H7 (cell line): ENCODE results near the gene DPF1. TPM values are rescaled to one million over a fixed set of nuclear protein-coding genes. Genes with fewer than 3 reads are reported as not detected.
A peak's percentile ranks its signal among the peaks of the same experiment; 100 is the strongest.
"Not testable (repeated sequence)": the region's sequence is repeated elsewhere in the genome, so short reads cannot be mapped to it uniquely, and the experiment has no call there.

ENCODE experiments used
- DNase-seq: peaks from one replicate; pipeline ENCODE4 v3.0.0; 2012
- H3K27me3 ChIP-seq: 2 replicates; pipeline ENCODE4 v1.6.0; 2011; ENCODE audit warnings: mild to moderate bottlenecking, low read length; ENCODE audit not compliant: control insufficient read depth, insufficient read depth
- H3K36me3 ChIP-seq: replicated peaks from 2 replicates; pipeline ENCODE4 v1.5.1; 2011; ENCODE audit warnings: low read length; ENCODE audit not compliant: control insufficient read depth, insufficient read depth
- H3K4me3 ChIP-seq: 2 replicates; pipeline ENCODE4 v1.5.1; 2011; ENCODE audit warnings: low read depth, mild to moderate bottlenecking, control low read depth, low read length, moderate library complexity; ENCODE audit not compliant: insufficient read depth
- total RNA-seq: library from RNA; depleted of rRNA; stranded (reverse); fragments of >200 nt; shearing (Covaris generic); gene quantifications from 2 replicates; pipeline ENCODE4 v1.2.3, GENCODE V29; 2014

DPF1 gene
- total RNA-seq, 1 experiment from 2014 or later: 3.0 TPM

GRCh38 chr19:38233740-38234251 lies 9.8 kb upstream of the DPF1 start:
- Histone ChIP-seq H3K27me3 (peaks cover 13% of the 10 kb centered on the region), H3K4me3 (no peak overlapping the region), H3K36me3 (no peaks in the 10 kb centered on the region)
- peak; percentile 95 for DNase-seq

GRCh38 chr19:38231918-38232317 lies 7.9 kb upstream of the DPF1 start:
- no peaks in the 10 kb centered on the region for H3K36me3 ChIP-seq
- DNase-seq: peak; percentile 3
- H3K4me3 ChIP-seq: no peak overlapping the region
- peaks cover 23% of the 10 kb centered on the region for H3K27me3 ChIP-seq

GRCh38 chr19:38230506-38231133 lies 6.6 kb upstream of the DPF1 start:
- H3K4me3 ChIP-seq, H3K36me3 ChIP-seq, DNase-seq: not testable (repeated sequence)
- H3K27me3 ChIP-seq: peaks cover 24% of the 10 kb centered on the region

GRCh38 chr19:38229585-38230073 lies 5.6 kb upstream of the DPF1 start:
- peak; percentile 94 for DNase-seq
- H3K27me3 ChIP-seq: peaks cover 24% of the 10 kb centered on the region
- peak overlapping the region; percentile 57; the same call in 1 of the 2 replicates for H3K4me3 ChIP-seq
- no peaks in the 10 kb centered on the region for H3K36me3 ChIP-seq

- peaks cover 24% of the 10 kb centered on the region for H3K27me3 ChIP-seq
- peak; percentile 96 for DNase-seq
These were observed 4.7 kb upstream of the DPF1 start for GRCh38 chr19:38228491-38229439.

DNA sequence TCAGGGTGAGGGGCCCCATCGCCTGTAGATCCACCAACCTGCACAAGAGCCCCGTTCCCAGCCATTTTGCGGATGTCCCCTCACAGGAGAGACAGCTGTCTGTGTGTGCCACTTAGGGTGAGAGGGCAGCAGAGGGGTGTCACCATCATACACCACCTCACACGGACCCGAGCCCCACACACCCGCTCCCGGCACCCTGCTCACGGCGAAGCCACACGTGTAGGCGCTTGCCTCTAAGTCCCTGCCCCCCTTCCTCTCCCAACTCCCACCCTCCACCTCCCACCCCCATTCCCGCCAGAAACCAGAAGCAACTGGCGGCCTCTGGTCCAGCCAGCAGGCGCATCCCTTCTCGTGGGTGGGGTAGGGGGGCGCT lies 4.0 kb upstream of the DPF1 start:
- no peaks in the 10 kb centered on the region for H3K36me3 ChIP-seq
- DNase-seq: no peak
- peaks cover 24% of the 10 kb centered on the region for H3K27me3 ChIP-seq
- peak overlapping the region; percentile 31 for H3K4me3 ChIP-seq

More at GRCh38 chr19:38228491-38229439, 4.7 kb upstream of the DPF1 start:
- Histone ChIP-seq H3K4me3 (peak overlapping the region; percentile 57), H3K36me3 (no peaks in the 10 kb centered on the region)

DNA sequence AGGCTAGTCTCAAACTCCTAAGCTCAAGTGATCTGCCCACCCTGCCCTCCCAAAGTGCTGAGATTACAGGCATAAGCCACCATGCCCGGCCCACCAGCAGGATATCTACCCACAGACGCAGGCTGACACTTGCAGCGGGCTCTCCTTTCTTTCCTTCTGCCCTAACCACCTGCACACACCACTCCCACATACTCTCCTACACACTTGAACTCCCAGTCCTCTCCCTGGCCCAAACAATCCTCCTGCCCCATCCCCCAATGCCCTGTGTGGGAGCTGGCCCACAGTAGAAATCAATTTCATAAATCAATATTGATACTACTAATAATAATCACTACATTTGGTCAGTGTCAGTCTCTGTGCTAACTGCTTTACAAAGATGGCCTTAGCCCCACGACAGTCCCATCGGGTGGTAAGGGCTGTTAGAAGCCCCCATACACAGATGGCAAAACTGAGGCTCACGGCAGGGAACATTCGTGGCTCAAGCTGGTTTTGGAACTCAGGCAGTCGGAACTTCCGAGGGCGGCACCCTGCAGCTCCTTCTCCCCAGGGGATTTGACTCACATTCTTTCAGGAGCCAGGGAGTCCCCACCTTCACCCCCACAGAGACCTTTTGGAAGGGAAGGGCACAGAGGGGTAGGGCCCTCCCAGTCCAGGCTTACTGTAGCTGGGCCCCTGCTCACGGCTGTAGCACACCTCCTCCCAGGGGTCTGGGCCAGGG lies 3.4 kb upstream of the DPF1 start:
- H3K4me3 ChIP-seq: no peak overlapping the region; the same call in 1 of the 2 replicates
- no peaks in the 10 kb centered on the region for H3K36me3 ChIP-seq
- peaks cover 23% of the 10 kb centered on the region for H3K27me3 ChIP-seq

DNA sequence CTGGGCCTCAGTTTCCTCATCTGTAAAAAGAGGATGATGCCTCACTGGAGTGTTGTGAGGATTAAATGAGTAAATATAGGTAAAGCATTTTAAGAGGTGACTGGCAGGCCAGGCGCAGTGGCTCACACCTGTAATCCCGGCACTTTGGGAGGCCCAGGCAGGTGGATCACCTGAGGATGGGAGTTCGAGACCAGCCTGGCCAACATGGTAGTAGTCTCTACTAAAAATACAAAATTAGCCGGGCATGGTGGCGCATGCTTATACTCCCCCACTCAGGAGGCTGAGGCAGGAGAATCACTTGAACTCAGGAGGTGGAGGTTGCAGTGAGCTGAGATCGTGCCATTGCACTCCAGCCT lies 819 bp upstream of the DPF1 start:
- H3K36me3 ChIP-seq, DNase-seq, H3K4me3 ChIP-seq: not testable (repeated sequence)
- peaks cover 16% of the 10 kb centered on the region for H3K27me3 ChIP-seq

More for the DNA sequence above, 3.4 kb upstream of the DPF1 start:
- DNase-seq: peak; percentile 19

GRCh38 chr19:38223617-38224013 lies 407 bp downstream of the DPF1 start:
- Histone ChIP-seq H3K36me3 (no peaks in the 10 kb centered on the region), H3K4me3 (peak overlapping the region; percentile 56), H3K27me3 (peaks cover 10% of the 10 kb centered on the region)
- DNase-seq: no peak

- DNase-seq: peak; percentile 22
- Histone ChIP-seq H3K4me3 (no peak overlapping the region), H3K36me3 (no peaks in the 10 kb centered on the region), H3K27me3 (peaks cover 8% of the 10 kb centered on the region)
These were observed 901 bp downstream of the DPF1 start for GRCh38 chr19:38223119-38223523.

- peak; percentile 64 for DNase-seq
- no peak overlapping the region; the same call in 1 of the 2 replicates for H3K4me3 ChIP-seq
- peaks cover 2% of the 10 kb centered on the region; the same call in 1 of the 2 replicates for H3K27me3 ChIP-seq
- H3K36me3 ChIP-seq: no peaks in the 10 kb centered on the region
These were observed 1.8 kb downstream of the DPF1 start for GRCh38 chr19:38221919-38222830.

DNA sequence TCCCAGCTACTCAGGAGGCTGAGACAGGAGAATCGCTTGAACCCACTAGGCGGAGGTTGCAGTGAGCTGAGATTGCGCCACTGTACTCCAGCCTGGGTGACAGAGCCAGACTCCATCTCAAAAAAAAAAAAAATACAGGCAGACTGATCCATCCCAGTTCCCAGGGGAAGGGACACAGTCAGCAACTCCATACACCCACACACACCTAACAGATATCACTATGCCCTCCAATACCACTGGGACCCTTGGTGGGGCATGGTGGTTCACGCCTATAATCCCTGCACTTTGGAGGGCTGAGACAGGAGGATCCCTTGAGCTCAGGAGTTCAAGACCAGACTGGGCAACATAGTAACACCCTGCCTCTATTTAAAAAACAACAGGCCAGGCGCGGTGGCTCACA lies 2.6 kb downstream of the DPF1 start:
- no peak for DNase-seq
- no peak overlapping the region for H3K4me3 ChIP-seq
- no peaks in the 10 kb centered on the region for H3K36me3 ChIP-seq
- peaks cover under 1% of the 10 kb centered on the region; the same call in 1 of the 2 replicates for H3K27me3 ChIP-seq

- DNase-seq: no peak
- Histone ChIP-seq H3K4me3 (no peak overlapping the region), H3K36me3 (no peaks in the 10 kb centered on the region), H3K27me3 (no peaks in the 10 kb centered on the region)
These were observed 4.8 kb downstream of the DPF1 start for GRCh38 chr19:38219221-38219620.
